Urinary bladder (tissue), 4 donors: ENCODE data around the gene IFNA6. TPM values are rescaled to one million over a fixed set of nuclear protein-coding genes. Genes with fewer than 3 reads are reported as not detected.

Source experiments
- DNase-seq: peaks from one replicate; pipeline ENCODE4 v3.0.0-alpha.2; 2015; ENCODE audit errors: extremely low spot score
- H3K27ac ChIP-seq: one replicate; pipeline ENCODE4 v1.5.1; 2013; ENCODE audit warnings: low read depth, mild to moderate bottlenecking, moderate library complexity
- H3K36me3 ChIP-seq: one replicate; pipeline ENCODE4 v1.6.1; 2013; ENCODE audit warnings: mild to moderate bottlenecking, moderate library complexity; ENCODE audit not compliant: insufficient read depth
- H3K4me1 ChIP-seq: one replicate; pipeline ENCODE4 v1.6.1; 2013; ENCODE audit warnings: mild to moderate bottlenecking, moderate library complexity; ENCODE audit not compliant: insufficient read depth
- H3K4me3 ChIP-seq: one replicate; pipeline ENCODE4 v1.5.1; 2013; ENCODE audit warnings: low read depth, low read length
- WGBS: extraction: QIAGEN DNeasy Blood & Tissue Kit; methylation state at CpG from one replicate; pipeline ENCODE4 v1.1.7; 2013; 5-methylcytosine and 5-hydroxymethylcytosine counted together
- polyA plus RNA-seq: library from polyadenylated mRNA; stranded (reverse); fragments of 200-250 nt; gene quantifications from one replicate; pipeline ENCODE4 v1.2.3, GENCODE V29; 2013
- total RNA-seq: library from RNA; depleted of rRNA; stranded (reverse); fragments of >200 nt; gene quantifications from one replicate; pipeline ENCODE4 v1.2.3, GENCODE V29; 2014
- donor health status: healthy with polysubstance abuse.
- donor health status: healthy.

IFNA6 gene
- total and polyA plus RNA-seq, 2 donors = not detected

- no peaks in the 10 kb centered on the region for H3K4me1 ChIP-seq
- DNase-seq = peak; percentile 15
- H3K4me3 ChIP-seq = no peak overlapping the region
- H3K36me3 ChIP-seq = no peaks in the 10 kb centered on the region
- no peak overlapping the region for H3K27ac ChIP-seq
- 22% methylated on average over 7 of the region's 7 CpGs for WGBS
These were observed 32.4 kb downstream of the IFNA6 start for GRCh38 chr9:21317956-21318923.

- DNase-seq = no peak
- Histone ChIP-seq H3K36me3 (no peaks in the 10 kb centered on the region), H3K4me3 (no peak overlapping the region), H3K27ac (no peak overlapping the region), H3K4me1 (no peaks in the 10 kb centered on the region)
- 20% methylated on average over 3 of the region's 3 CpGs for WGBS
These were observed 33.8 kb downstream of the IFNA6 start for GRCh38 chr9:21316860-21317259.

- DNase-seq = no peak
- Histone ChIP-seq H3K4me1 (no peaks in the 10 kb centered on the region), H3K36me3 (no peaks in the 10 kb centered on the region), H3K27ac (no peak overlapping the region), H3K4me3 (no peak overlapping the region)
- WGBS = 31% methylated on average over 8 of the region's 8 CpGs
These were observed 34.5 kb downstream of the IFNA6 start for GRCh38 chr9:21316032-21316842.

GRCh38 chr9:21314152-21314551 is 36.5 kb downstream of the IFNA6 start:
- no peak for DNase-seq
- 88% methylated on average over 2 of the region's 2 CpGs for WGBS

GRCh38 chr9:21311889-21312288 is 38.8 kb downstream of the IFNA6 start:
- H3K27ac ChIP-seq = no peak overlapping the region
- H3K4me1 ChIP-seq = no peaks in the 10 kb centered on the region
- H3K36me3 ChIP-seq = no peaks in the 10 kb centered on the region
- no peak overlapping the region for H3K4me3 ChIP-seq
- no peak for DNase-seq
- WGBS = 89% methylated on average over 1 of the region's 1 CpG

More at GRCh38 chr9:21314152-21314551, 36.5 kb downstream of the IFNA6 start:
- Histone ChIP-seq H3K27ac (no peak overlapping the region), H3K36me3 (no peaks in the 10 kb centered on the region), H3K4me1 (no peaks in the 10 kb centered on the region), H3K4me3 (no peak overlapping the region)

GRCh38 chr9:21305213-21305612 is 45.5 kb downstream of the IFNA6 start, which contains the start of gene IFNA5:
TSS of gene IFNA5 (minus strand) at chr9:21305313. CDS start at chr9:21305256, 57 bp downstream.
- H3K27ac ChIP-seq = no peak within 1 kb of the TSS
- no peaks in the 10 kb centered on the region for H3K36me3 ChIP-seq
- H3K4me3 ChIP-seq = no peak within 1 kb of the TSS
- H3K4me1 ChIP-seq = no peaks in the 10 kb centered on the region
- WGBS = 75% methylated on average over 2 of the region's 2 CpGs
- no peak for DNase-seq

Other genes starting within 250 kb of the IFNA6 start
- not detected for gene IFNW1, start 209.1 kb downstream of the IFNA6 start, total RNA-seq
- not detected for gene IFNW1, start 209.1 kb downstream of the IFNA6 start, polyA plus RNA-seq
- gene IFNA21, start 184.2 kb downstream of the IFNA6 start, total RNA-seq = not detected
- gene IFNA21, start 184.2 kb downstream of the IFNA6 start, polyA plus RNA-seq = not detected
- not detected for gene IFNA4, start 163.3 kb downstream of the IFNA6 start, total RNA-seq
- not detected for gene IFNA4, start 163.3 kb downstream of the IFNA6 start, polyA plus RNA-seq
- not detected for gene IFNA7, start 148.7 kb downstream of the IFNA6 start, total RNA-seq
- not detected for gene IFNA7, start 148.7 kb downstream of the IFNA6 start, polyA plus RNA-seq
- not detected for gene IFNA10, start 143.7 kb downstream of the IFNA6 start, total RNA-seq
- gene IFNA10, start 143.7 kb downstream of the IFNA6 start, polyA plus RNA-seq = not detected
- gene IFNA16, start 133.6 kb downstream of the IFNA6 start, total RNA-seq = not detected
- gene IFNA16, start 133.6 kb downstream of the IFNA6 start, polyA plus RNA-seq = not detected
- gene IFNA17, start 122.7 kb downstream of the IFNA6 start, total RNA-seq = not detected
- gene IFNA17, start 122.7 kb downstream of the IFNA6 start, polyA plus RNA-seq = not detected
- gene IFNA14, start 110.9 kb downstream of the IFNA6 start, total RNA-seq = not detected
- gene IFNA14, start 110.9 kb downstream of the IFNA6 start, polyA plus RNA-seq = not detected
- gene IFNA5, start 45.6 kb downstream of the IFNA6 start, total RNA-seq = not detected
- not detected for gene IFNA5, start 45.6 kb downstream of the IFNA6 start, polyA plus RNA-seq
- 45.7 TPM for gene KLHL9, start 15.5 kb downstream of the IFNA6 start, total RNA-seq
- 15.3 TPM for gene KLHL9, start 15.5 kb downstream of the IFNA6 start, polyA plus RNA-seq
- gene IFNA13, start 17.2 kb upstream of the IFNA6 start, total RNA-seq = not detected
- not detected for gene IFNA13, start 17.2 kb upstream of the IFNA6 start, polyA plus RNA-seq
- gene IFNA2, start 34.5 kb upstream of the IFNA6 start, total RNA-seq = not detected
- not detected for gene IFNA2, start 34.5 kb upstream of the IFNA6 start, polyA plus RNA-seq
- not detected for gene IFNA8, start 58.2 kb upstream of the IFNA6 start, total RNA-seq
- not detected for gene IFNA8, start 58.2 kb upstream of the IFNA6 start, polyA plus RNA-seq
- not detected for gene IFNA1, start 89.6 kb upstream of the IFNA6 start, total RNA-seq
- gene IFNA1, start 89.6 kb upstream of the IFNA6 start, polyA plus RNA-seq = not detected
- 1.3 TPM for gene IFNE, start 131.4 kb upstream of the IFNA6 start, total RNA-seq
- gene IFNE, start 131.4 kb upstream of the IFNA6 start, polyA plus RNA-seq = 0.29 TPM